HepG2 (cell line): Measurements from ENCODE around the gene CCND1. TPM values are rescaled to one million over a fixed set of nuclear protein-coding genes. Genes with fewer than 3 reads are reported as not detected.

Source experiments
- ATAC-seq: fragments of 200-7000 bp; cut with Tn5 transposase; 3 replicates; pipeline ENCODE4 v1.9.1; 2020; ENCODE audit warnings: mild to moderate bottlenecking, moderate library complexity
- BruUV-seq: library from RNA; stranded (reverse); fragments of 400-500 nt; replicated peaks from 2 replicates; lab custom pipeline; 2021; lab: Mats Ljungman, UMichigan
- CTCF ChIA-PET: fragments of 300-600 bp; formaldehyde crosslinking; extraction: SDS; loops from one replicate; lab custom pipeline; 2021; ENCODE audit warnings: low total read pairs, inconsistent platforms, low intra/inter-chr PET ratio; lab: Yijun Ruan, JAX
- POLR2A ChIA-PET: fragments of 350-600 bp; sonication (Branson Sonifier 250); formaldehyde crosslinking; loops from one replicate; lab custom pipeline; 2020; ENCODE audit warnings: antibody characterized with exemption, inconsistent platforms; lab: Yijun Ruan, JAX
- DNase-seq: peaks from one replicate; pipeline ENCODE4 v3.0.0-alpha.2; 2015; ENCODE audit warnings: low spot score
- FAIRE-seq: peaks from 3 replicates; lab custom pipeline; 2011; peaks lifted over from hg19 to GRCh38; lab: Jason Lieb, UNC
- H2AFZ ChIP-seq: one replicate; pipeline ENCODE4 v1.6.1; 2011; ENCODE audit warnings: low read length, inconsistent platforms
- H3K27ac ChIP-seq: fragments of 300-600 bp; 3 replicates; pipeline ENCODE4 v1.8.0; 2011; ENCODE audit warnings: mixed run types, mild to moderate bottlenecking, mixed read lengths, low read length, inconsistent platforms; ENCODE audit not compliant: insufficient read depth; ENCODE audit errors: extremely low read length
- H3K27me3 ChIP-seq, 2 experiments: fragments of 200-600 bp in 1 of 2; 2 replicates in 1 of 2; 3 replicates in 1 of 2; pipeline versions ENCODE4 v1.6.0 to v1.8.0; 2011; ENCODE audit warnings: low read length in 2 of 2, mild to moderate bottlenecking in 2 of 2, moderate library complexity in 2 of 2, inconsistent platforms in 1 of 2; ENCODE audit not compliant: insufficient read depth in 2 of 2, control insufficient read depth in 1 of 2
- H3K36me3 ChIP-seq, 2 experiments: fragments of 200-600 bp in 1 of 2; replicated peaks in 1 of 2; 2 replicates in 1 of 2; 3 replicates in 1 of 2; pipeline versions ENCODE4 v1.5.1 to v1.8.0; 2011; ENCODE audit warnings: low read length in 2 of 2, inconsistent platforms in 1 of 2; ENCODE audit not compliant: insufficient read depth in 2 of 2, control insufficient read depth in 1 of 2
- H3K4me1 ChIP-seq: 2 replicates; pipeline ENCODE4 v1.5.1; 2012; ENCODE audit warnings: low read length, inconsistent platforms; ENCODE audit not compliant: insufficient read depth
- H3K4me2 ChIP-seq: 2 replicates; pipeline ENCODE4 v1.6.0; 2011; ENCODE audit warnings: low read depth, low read length, inconsistent platforms
- H3K4me3 ChIP-seq, 3 experiments: fragments of 200-600 bp in 1 of 3; sonication (generic), shearing (Covaris generic) in 1 of 3; replicated peaks in 1 of 3; 2 replicates each; pipeline ENCODE4 v1.5.1; 2011 to 2016; ENCODE audit warnings: low read length in 3 of 3, inconsistent platforms in 2 of 3, low read depth in 2 of 3, mild to moderate bottlenecking in 2 of 3, control low read depth in 1 of 3, mixed read lengths in 1 of 3; ENCODE audit not compliant: insufficient read depth in 1 of 3
- H3K79me2 ChIP-seq: one replicate; pipeline ENCODE4 v1.6.1; 2011; ENCODE audit warnings: low read length, inconsistent platforms; ENCODE audit not compliant: insufficient read depth
- H3K9ac ChIP-seq: 2 replicates; pipeline ENCODE4 v1.6.0; 2011; ENCODE audit warnings: mild to moderate bottlenecking, low read depth, low read length, inconsistent platforms; ENCODE audit not compliant: insufficient read depth
- H3K9me3 ChIP-seq: 2 replicates; pipeline ENCODE4 v1.5.1; 2012; ENCODE audit warnings: mild to moderate bottlenecking, low read length
- H4K20me1 ChIP-seq: 2 replicates; pipeline ENCODE4 v1.6.0; 2011; ENCODE audit warnings: inconsistent platforms, mild to moderate bottlenecking, low read length, moderate library complexity; ENCODE audit not compliant: insufficient read depth
- CBX5 ChIP-seq: sonication (generic); formaldehyde crosslinking; IDR thresholded peaks from 2 replicates; pipeline ENCODE4 v1.4.0; 2020; ENCODE audit warnings: missing genetic modification reagents, borderline replicate concordance
- HCFC1 ChIP-seq: fragments of 150-350 bp; IDR thresholded peaks from 2 replicates; pipeline ENCODE4 v1.6.1; 2014; ENCODE audit warnings: low read depth, low read length
- HNRNPLL ChIP-seq: fragments of 200-400 bp; formaldehyde crosslinking; IDR thresholded peaks from 2 replicates; pipeline ENCODE4 v1.6.1; 2017; ENCODE audit warnings: mild to moderate bottlenecking, low read depth, low read length; ENCODE audit not compliant: poor library complexity, severe bottlenecking
- KDM6A ChIP-seq: IDR thresholded peaks from 2 replicates; pipeline ENCODE4 v1.6.1; 2016; ENCODE audit warnings: low read depth
- MATR3 ChIP-seq: sonication (generic); formaldehyde crosslinking; IDR thresholded peaks from 2 replicates; pipeline ENCODE4 v1.4.0; 2020; ENCODE audit warnings: missing genetic modification reagents
- MEIS1 ChIP-seq: sonication (generic); formaldehyde crosslinking; IDR thresholded peaks from 2 replicates; pipeline ENCODE4 v1.9.0; 2021; ENCODE audit warnings: mild to moderate bottlenecking, missing genetic modification reagents, moderate library complexity, borderline replicate concordance
- PHF21A ChIP-seq: sonication (generic); formaldehyde crosslinking; IDR thresholded peaks from 2 replicates; pipeline ENCODE4 v1.5.0; 2020; ENCODE audit warnings: mild to moderate bottlenecking, missing genetic modification reagents
- RCOR2 ChIP-seq: IDR thresholded peaks from 2 replicates; pipeline ENCODE4 v1.6.1; 2016; ENCODE audit warnings: missing biosample characterization, missing genetic modification reagents
- RFX1 ChIP-seq: fragments of 450-650 bp; IDR thresholded peaks from 2 replicates; pipeline ENCODE4 v1.6.1; 2017
- SETDB1 ChIP-seq: sonication (generic); formaldehyde crosslinking; IDR thresholded peaks from 2 replicates; pipeline ENCODE4 v1.5.1; 2020; ENCODE audit warnings: missing genetic modification reagents, mild to moderate bottlenecking, borderline replicate concordance
- ZMYM3 ChIP-seq: sonication (generic); formaldehyde crosslinking; IDR thresholded peaks from 2 replicates; pipeline ENCODE4 v1.5.1; 2020; ENCODE audit warnings: mild to moderate bottlenecking, missing genetic modification reagents
- ZNF10 ChIP-seq: sonication (generic); formaldehyde crosslinking; IDR thresholded peaks from 2 replicates; pipeline ENCODE4 v1.4.0; 2020; ENCODE audit warnings: mild to moderate bottlenecking, low read depth, missing genetic modification reagents, borderline replicate concordance
- ZNF296 ChIP-seq: sonication (generic); formaldehyde crosslinking; conservative IDR thresholded peaks from 2 replicates; pipeline ENCODE4 v1.5.0; 2020; ENCODE audit warnings: mild to moderate bottlenecking, missing genetic modification reagents
- ZNF451 ChIP-seq: sonication (generic); formaldehyde crosslinking; IDR thresholded peaks from 2 replicates; pipeline ENCODE4 v1.5.0; 2020; ENCODE audit warnings: mild to moderate bottlenecking, missing genetic modification reagents
- ZNF503 ChIP-seq: sonication (generic); formaldehyde crosslinking; IDR thresholded peaks from 2 replicates; pipeline ENCODE4 v1.4.0; 2020; ENCODE audit warnings: missing genetic modification reagents
- ZNF598 ChIP-seq: sonication (generic); formaldehyde crosslinking; IDR thresholded peaks from 2 replicates; pipeline ENCODE4 v1.5.1; 2020; ENCODE audit warnings: mild to moderate bottlenecking, missing genetic modification reagents, borderline replicate concordance
- ZNF768 ChIP-seq: sonication (generic); formaldehyde crosslinking; IDR thresholded peaks from 2 replicates; pipeline ENCODE4 v1.4.0; 2020; ENCODE audit warnings: missing genetic modification reagents
- ZNF850 ChIP-seq: sonication (generic); formaldehyde crosslinking; conservative IDR thresholded peaks from 2 replicates; pipeline ENCODE4 v1.9.0; 2021; ENCODE audit warnings: mild to moderate bottlenecking, missing genetic modification reagents
- WGBS: methylation state at CpG from one replicate; pipeline ENCODE4 v1.1.6; 2017; ENCODE audit warnings: low lambda C conversion rate; 5-methylcytosine and 5-hydroxymethylcytosine counted together
- in situ Hi-C: cut with HindIII; loops from 2 replicates; pipeline ENCODE4 v1.10.0; 2017; ENCODE audit warnings: low pct_unique_long_range_greater_than_20kb; ENCODE audit not compliant: extremely low pct_ligation_motif_present
- intact Hi-C: fragments of 100-400 bp; cut with micrococcal nuclease; formaldehyde crosslinking; loops from one replicate; pipeline ENCODE4 v1.10.0; 2022; ENCODE audit not compliant: unreplicated experiment
- polyA plus RNA-seq, 8 experiments: library from polyadenylated mRNA; depleted of rRNA in 3 of 8; stranded (reverse) in 7 of 8; unstranded in 1 of 8; fragments of >200 nt; fragmentation: Illumina TruSeq in 4 of 8; extraction: Trizol in 4 of 8; gene quantifications; 2 replicates each; pipeline versions ENCODE4 v1.2.1 to v1.2.3, GENCODE V29; 2011 to 2016; ENCODE audit warnings: low read depth in 4 of 8, missing spikeins in 1 of 8, mixed read lengths in 1 of 8; ENCODE audit not compliant: insufficient read depth in 1 of 8
- total RNA-seq, 5 experiments: library from RNA; depleted of rRNA; stranded (reverse); fragments of >200 nt; fragmentation: Illumina TruSeq; extraction: Trizol; gene quantifications; 2 replicates each; pipeline ENCODE4 v1.2.3, GENCODE V29; 2016; ENCODE audit warnings: low read depth in 1 of 5

Gene CCND1
- total and polyA plus RNA-seq, 2 of the 13 experiments (the other 11 are each of a cell fraction or from before 2014, with no cell fraction given): 107 to 136 TPM

GRCh38 chr11:69657911-69658625 is 17.1 kb downstream of the CCND1 start (continued):
- peak; percentile 85; the same call in 1 of the 2 replicates for TF ChIP-seq ZNF503 (CRISPR knock-in tag)
- TF ChIP-seq, all 625 proteins: peak for 310

- FAIRE-seq (no peak), ATAC-seq (no peak; the same call in 2 of the 3 replicates), DNase-seq (peak; percentile 48)
- Histone ChIP-seq H3K79me2 (no peaks in the 10 kb centered on the region), H3K4me1 (peaks cover 86% of the 10 kb centered on the region), H2AFZ (no peak overlapping the region), H4K20me1 (no peaks in the 10 kb centered on the region), H3K4me3 (peak overlapping the region in 1 of 3 experiments; percentile 25; a peak in 2 of 6 replicates), H3K27me3 (no peaks in the 10 kb centered on the region), H3K27ac (peak overlapping the region; percentile 96), H3K36me3 (peaks cover 0 to 2% of the 10 kb centered on the region in 2 experiments; a peak in 1 of 5 replicates), H3K9ac (peak overlapping the region; percentile 83), H3K4me2 (peak overlapping the region; percentile 68), H3K9me3 (no peaks in the 10 kb centered on the region)
- WGBS: 93% methylated on average over 11 of the region's 18 CpGs
- BruUV-seq: TSS peak; percentile 46
- POLR2A ChIA-PET: interaction anchor here (1.0 to 6.1 kb wide), 7 partner anchors 9 to 162 kb away, joined by 3 to 128 read pairs (median 10); partner anchors contain the start of genes CCND1 and LTO1
- intact Hi-C loops (no loop called here), in situ Hi-C loops (loop anchor here (5.0 kb wide), 1 partner anchor 537 kb away; no protein-coding TSS in a partner anchor)
- CTCF ChIA-PET: no interaction called here
- TF ChIP-seq MATR3 (CRISPR knock-in tag) (no peak), CBX5 (CRISPR knock-in tag) (0 out of 2 replicates have a peak, but pooled peaks have one; percentile 17), ZNF451 (CRISPR knock-in tag) (0 out of 2 replicates have a peak, but pooled peaks have one; percentile 36), HCFC1 (no peak), ZNF768 (peak; percentile 88), ZNF850 (no peak), MEIS1 (CRISPR knock-in tag) (peak; percentile 4; the same call in 1 of the 2 replicates), RCOR2 (CRISPR knock-in tag) (no peak), ZNF598 (0 out of 2 replicates have a peak, but pooled peaks have one; percentile 41), SETDB1 (CRISPR knock-in tag) (no peak), HNRNPLL (no peak), RFX1 (no peak), KDM6A (CRISPR knock-in tag) (no peak), ZMYM3 (CRISPR knock-in tag) (peak; percentile 32; the same call in 1 of the 2 replicates), ZNF10 (no peak), PHF21A (no peak), ZNF296 (CRISPR knock-in tag) (no peak)
These were observed 17.9 kb downstream of the CCND1 start for GRCh38 chr11:69658626-69659450.
